Trophoblast cell (in vitro differentiated cells and primary cell): Measurements from ENCODE around the gene MRPL49.
A peak's percentile ranks its signal among the peaks of the same experiment; 100 is the strongest.

Source experiments
- DNase-seq, 2 donors: peaks; one replicate each; pipeline ENCODE4 v3.0.0-alpha.2; 2016
- H2AFZ ChIP-seq: 2 replicates; pipeline ENCODE4 v1.6.1; 2013; ENCODE audit warnings: low read length, moderate library complexity, mild to moderate bottlenecking; ENCODE audit not compliant: insufficient read depth, poor library complexity
- H2AK5ac ChIP-seq: 2 replicates; pipeline ENCODE4 v1.6.1; 2013; ENCODE audit warnings: mild to moderate bottlenecking, low read length
- H2BK120ac ChIP-seq: 2 replicates; pipeline ENCODE4 v1.6.1; 2013; ENCODE audit warnings: low read length, mild to moderate bottlenecking, moderate library complexity; ENCODE audit not compliant: insufficient read depth, poor library complexity
- H2BK12ac ChIP-seq: 2 replicates; pipeline ENCODE4 v1.6.1; 2013; ENCODE audit warnings: mild to moderate bottlenecking, low read length, moderate library complexity
- H2BK5ac ChIP-seq: 2 replicates; pipeline ENCODE4 v1.6.1; 2013; ENCODE audit warnings: low read length, low read depth, moderate library complexity, mild to moderate bottlenecking; ENCODE audit not compliant: poor library complexity
- H3K14ac ChIP-seq: 2 replicates; pipeline ENCODE4 v1.6.1; 2013; ENCODE audit warnings: mild to moderate bottlenecking, low read length
- H3K18ac ChIP-seq: 2 replicates; pipeline ENCODE4 v1.6.1; 2013; ENCODE audit warnings: mild to moderate bottlenecking, low read length
- H3K23ac ChIP-seq: 2 replicates; pipeline ENCODE4 v1.6.1; 2013; ENCODE audit warnings: low read length
- H3K27ac ChIP-seq: 2 replicates; pipeline ENCODE4 v1.5.1; 2013; ENCODE audit warnings: low read depth, mild to moderate bottlenecking, inconsistent platforms, low read length, moderate library complexity
- H3K27me3 ChIP-seq: 2 replicates; pipeline ENCODE4 v1.6.1; 2013; ENCODE audit warnings: inconsistent platforms, mild to moderate bottlenecking, low read length, moderate library complexity; ENCODE audit not compliant: insufficient read depth
- H3K36me3 ChIP-seq, 2 experiments: 1 replicate in 1 of 2; 2 replicates in 1 of 2; pipeline ENCODE4 v1.6.1; 2013; ENCODE audit warnings: low read length in 2 of 2, mild to moderate bottlenecking in 2 of 2, moderate library complexity in 1 of 2; ENCODE audit not compliant: insufficient read depth in 2 of 2, control insufficient read depth in 1 of 2
- H3K4ac ChIP-seq: 2 replicates; pipeline ENCODE4 v1.6.1; 2013; ENCODE audit warnings: low read depth, mild to moderate bottlenecking, low read length, moderate library complexity
- H3K4me1 ChIP-seq, 2 experiments: 1 replicate in 1 of 2; 2 replicates in 1 of 2; pipeline ENCODE4 v1.6.1; 2013; ENCODE audit warnings: low read length in 2 of 2, mild to moderate bottlenecking in 2 of 2, moderate library complexity in 1 of 2; ENCODE audit not compliant: insufficient read depth in 2 of 2, control insufficient read depth in 1 of 2
- H3K4me2 ChIP-seq: 2 replicates; pipeline ENCODE4 v1.6.1; 2013; ENCODE audit warnings: inconsistent platforms, mild to moderate bottlenecking, low read length, moderate library complexity
- H3K4me3 ChIP-seq: 2 replicates; pipeline ENCODE4 v1.5.1; 2013; ENCODE audit warnings: mild to moderate bottlenecking, low read depth, low read length, inconsistent platforms
- H3K79me1 ChIP-seq: one replicate; pipeline ENCODE4 v1.6.1; 2013; ENCODE audit warnings: low read length
- H3K79me2 ChIP-seq: 2 replicates; pipeline ENCODE4 v1.6.1; 2013; ENCODE audit warnings: low read length, mild to moderate bottlenecking; ENCODE audit not compliant: control insufficient read depth, insufficient read depth, poor library complexity
- H3K9ac ChIP-seq: 2 replicates; pipeline ENCODE4 v1.6.1; 2013; ENCODE audit warnings: mild to moderate bottlenecking, low read length
- H3K9me3 ChIP-seq: 2 replicates; pipeline ENCODE4 v1.6.1; 2013; ENCODE audit warnings: low read depth, mild to moderate bottlenecking, control low read depth, inconsistent platforms, low read length; ENCODE audit not compliant: insufficient read depth
- H4K12ac ChIP-seq: 2 replicates; pipeline ENCODE4 v1.6.1; 2013; ENCODE audit warnings: low read depth, mild to moderate bottlenecking, low read length, moderate library complexity
- H4K8ac ChIP-seq: 2 replicates; pipeline ENCODE4 v1.6.1; 2013; ENCODE audit warnings: low read depth, mild to moderate bottlenecking, low read length, moderate library complexity
- H4K91ac ChIP-seq: one replicate; pipeline ENCODE4 v1.6.1; 2013; ENCODE audit warnings: low read depth, mild to moderate bottlenecking, low read length, moderate library complexity
- WGBS: extraction: QIAGEN DNeasy Blood & Tissue Kit; methylation state at CpG from one replicate; pipeline ENCODE4 v1.1.7; 2013; ENCODE audit warnings: missing lambda C conversion rate; ENCODE audit not compliant: insufficient read length, insufficient coverage; ENCODE audit errors: extremely low coverage; 5-methylcytosine and 5-hydroxymethylcytosine counted together

Gene MRPL49

DNA sequence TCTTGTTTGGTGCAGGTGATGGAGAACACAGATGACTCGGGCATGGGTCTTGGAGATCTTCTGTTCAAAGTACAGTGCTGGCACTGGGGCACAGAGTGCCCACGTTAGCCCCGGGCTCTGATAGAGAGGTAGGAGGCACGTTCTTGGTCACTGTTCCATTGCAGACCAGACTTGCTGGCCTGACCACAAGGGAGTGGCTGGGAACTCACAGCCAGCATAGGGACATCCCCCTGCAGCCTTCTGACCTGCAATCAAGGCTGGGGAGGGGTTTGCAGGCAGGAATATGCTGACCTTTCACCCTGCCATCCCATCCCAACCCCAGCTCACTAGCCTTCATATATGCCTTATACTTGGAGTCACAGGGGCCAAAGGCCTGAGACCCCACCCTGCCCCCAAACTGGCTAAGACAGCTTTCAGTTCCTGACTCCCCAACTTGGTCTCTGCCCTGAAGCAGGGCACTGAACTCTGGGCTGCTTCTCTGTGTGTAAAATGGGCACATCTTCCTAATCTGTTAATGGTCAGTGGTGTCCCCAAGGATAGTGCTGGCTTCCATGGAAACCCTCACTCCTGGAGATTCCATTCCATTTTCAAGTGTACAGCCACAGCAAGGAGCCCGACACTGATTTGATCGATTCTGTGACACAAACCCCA is 4.6 kb downstream of the MRPL49 start:
- Histone ChIP-seq H3K23ac (peak overlapping the region; percentile 11), H2BK120ac (no peak overlapping the region), H3K27ac (no peak overlapping the region), H2AK5ac (no peak overlapping the region), H4K8ac (no peak overlapping the region), H3K79me2 (peaks cover 5% of the 10 kb centered on the region), H2BK5ac (no peak overlapping the region), H3K4me2 (no peak overlapping the region), H3K9ac (no peak overlapping the region), H3K4ac (no peak overlapping the region), H3K9me3 (no peaks in the 10 kb centered on the region), H3K36me3 (peaks cover 68 to 73% of the 10 kb centered on the region in 2 experiments), H3K4me3 (no peak overlapping the region), H2BK12ac (no peak overlapping the region), H3K4me1 (peaks cover 0 to 2% of the 10 kb centered on the region in 2 experiments), H3K27me3 (no peaks in the 10 kb centered on the region), H4K91ac (no peak overlapping the region), H3K14ac (no peak overlapping the region), H2AFZ (no peak overlapping the region), H4K12ac (peak overlapping the region; percentile 3), H3K18ac (no peak overlapping the region), H3K79me1 (peaks cover 5% of the 10 kb centered on the region)
- no CpG with 5 or more reads among the region's 6 CpGs for WGBS
- DNase-seq = no peak

DNA sequence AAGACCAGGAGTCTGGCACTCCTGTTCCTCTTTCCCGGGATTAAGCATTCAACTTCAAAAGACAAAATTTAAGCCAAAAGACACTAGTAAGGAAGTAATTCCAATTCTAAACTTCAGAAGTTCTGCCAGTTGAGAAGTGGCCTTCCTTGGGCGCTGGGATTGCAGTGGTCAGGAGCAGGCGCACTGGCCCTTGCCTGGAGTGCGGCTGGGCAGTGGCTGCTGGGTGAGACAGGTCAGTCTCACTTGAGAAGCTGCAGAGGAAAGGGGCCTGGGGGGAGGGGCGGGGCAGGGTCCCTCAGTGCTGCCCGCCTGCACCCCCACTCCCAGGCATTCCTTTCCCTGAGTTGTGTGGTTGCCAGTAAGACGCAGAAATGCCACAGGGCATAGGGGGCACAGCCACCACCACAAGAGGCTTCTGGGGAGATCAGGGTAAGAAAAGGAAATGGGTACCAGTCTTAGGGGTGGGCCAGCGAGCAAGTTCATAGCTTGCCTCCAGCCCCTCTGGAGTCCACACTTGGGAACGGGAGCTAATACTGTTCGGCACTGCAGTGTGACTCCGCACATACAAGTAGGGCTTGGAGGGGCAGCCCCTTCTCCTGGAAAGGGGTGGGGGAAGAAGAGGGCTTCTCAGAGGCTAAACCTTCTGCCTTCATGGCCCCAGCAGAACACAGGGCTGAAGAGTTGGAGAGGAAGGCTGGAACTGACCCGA is 5.5 kb downstream of the MRPL49 start:
- H4K8ac ChIP-seq = no peak overlapping the region

GRCh38 chr11:65128182-65129145 is 6.3 kb downstream of the MRPL49 start:
- peak overlapping the region; percentile 43 for H4K12ac ChIP-seq
- H3K14ac ChIP-seq = no peak overlapping the region
- H3K18ac ChIP-seq = no peak overlapping the region
- no peak overlapping the region for H3K4ac ChIP-seq
- no peak overlapping the region for H2BK12ac ChIP-seq
- no peak overlapping the region for H4K8ac ChIP-seq
- H3K23ac ChIP-seq = no peak overlapping the region
- H4K91ac ChIP-seq = no peak overlapping the region
- H3K79me1 ChIP-seq = no peaks in the 10 kb centered on the region
- no peak overlapping the region for H2BK120ac ChIP-seq
- H2AFZ ChIP-seq = no peak overlapping the region
- no peaks in the 10 kb centered on the region for H3K27me3 ChIP-seq
- H3K9ac ChIP-seq = no peak overlapping the region
- no peak overlapping the region for H3K27ac ChIP-seq
- no peak overlapping the region for H2AK5ac ChIP-seq
- no peak overlapping the region for H3K4me2 ChIP-seq
- DNase-seq = no peak
- H2BK5ac ChIP-seq = no peak overlapping the region
- no peak overlapping the region for H3K4me3 ChIP-seq
- WGBS = no CpG with 5 or more reads among the region's 15 CpGs
- no peaks in the 10 kb centered on the region for H3K9me3 ChIP-seq
- H3K79me2 ChIP-seq = no peaks in the 10 kb centered on the region
- H3K36me3 ChIP-seq = peaks cover 80 to 87% of the 10 kb centered on the region in 2 experiments
- peaks cover 5 to 6% of the 10 kb centered on the region in 2 experiments for H3K4me1 ChIP-seq

More for the DNA sequence above, 5.5 kb downstream of the MRPL49 start:
- Histone ChIP-seq H3K4me2 (no peak overlapping the region), H4K91ac (no peak overlapping the region), H3K27ac (no peak overlapping the region), H2AFZ (no peak overlapping the region), H2AK5ac (no peak overlapping the region), H4K12ac (no peak overlapping the region), H2BK12ac (no peak overlapping the region), H3K14ac (no peak overlapping the region), H3K36me3 (peaks cover 76 to 82% of the 10 kb centered on the region in 2 experiments), H3K79me2 (no peaks in the 10 kb centered on the region), H3K27me3 (no peaks in the 10 kb centered on the region), H3K9me3 (no peaks in the 10 kb centered on the region), H3K4me3 (no peak overlapping the region), H2BK5ac (no peak overlapping the region), H3K79me1 (no peaks in the 10 kb centered on the region), H2BK120ac (no peak overlapping the region), H3K4ac (no peak overlapping the region), H3K9ac (no peak overlapping the region), H3K4me1 (peaks cover 0 to 2% of the 10 kb centered on the region in 2 experiments), H3K18ac (no peak overlapping the region), H3K23ac (no peak overlapping the region)
- no CpG with 5 or more reads among the region's 12 CpGs for WGBS
- DNase-seq = no peak

DNA sequence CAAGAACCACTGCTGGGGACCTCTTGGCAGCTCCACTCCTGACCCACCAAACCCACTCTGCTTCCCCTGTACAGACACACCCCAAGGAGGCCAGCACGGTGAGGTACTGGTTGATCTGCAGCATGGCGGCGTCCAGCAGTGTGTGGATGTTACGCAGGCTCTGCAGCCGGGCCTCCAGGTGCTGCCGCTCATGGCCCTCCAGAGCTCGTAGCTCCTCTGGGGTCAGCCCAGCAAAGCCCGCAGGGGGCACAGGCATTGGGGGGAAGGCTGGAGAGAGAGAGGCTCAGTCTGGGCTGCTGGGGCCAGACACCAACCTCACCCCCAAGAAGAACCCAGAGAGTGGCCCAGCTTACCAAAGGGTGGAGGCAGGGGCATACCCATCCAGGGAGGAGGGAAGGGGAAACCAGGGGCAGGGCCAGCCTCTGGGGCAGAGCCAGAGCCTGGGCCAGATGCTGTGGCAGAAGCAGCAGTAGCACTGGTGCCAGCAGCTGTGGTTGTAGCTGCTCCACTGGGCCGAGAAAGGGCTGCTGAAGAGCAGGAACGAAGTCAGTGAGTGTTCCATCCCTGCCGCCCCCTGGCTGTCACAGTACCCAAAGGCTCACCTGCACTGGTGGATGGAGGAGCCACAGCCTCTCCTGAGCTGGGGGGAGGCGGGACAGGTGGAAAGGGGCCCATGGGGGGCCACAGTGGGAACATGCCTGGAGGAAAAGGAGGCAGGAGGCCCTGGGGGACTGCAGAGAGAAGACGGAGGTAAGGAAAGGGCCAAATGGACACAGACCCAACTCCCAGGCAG is 7.7 kb downstream of the MRPL49 start:
- no peak overlapping the region for H2BK12ac ChIP-seq
- no peak overlapping the region for H3K9ac ChIP-seq
- H3K18ac ChIP-seq = no peak overlapping the region
- WGBS = no CpG with 5 or more reads among the region's 13 CpGs
- H3K23ac ChIP-seq = no peak overlapping the region
- no peaks in the 10 kb centered on the region for H3K9me3 ChIP-seq
- H3K27ac ChIP-seq = no peak overlapping the region
- H4K12ac ChIP-seq = peak overlapping the region; percentile 6
- H3K36me3 ChIP-seq = peaks cover 75 to 80% of the 10 kb centered on the region in 2 experiments
- H3K4me3 ChIP-seq = no peak overlapping the region
- no peak overlapping the region for H2BK5ac ChIP-seq
- no peak overlapping the region for H2AK5ac ChIP-seq
- no peak overlapping the region for H3K4me2 ChIP-seq
- peaks cover 7 to 9% of the 10 kb centered on the region in 2 experiments for H3K4me1 ChIP-seq
- DNase-seq = no peak
- no peak overlapping the region for H2AFZ ChIP-seq
- H3K4ac ChIP-seq = no peak overlapping the region
- H4K91ac ChIP-seq = no peak overlapping the region
- no peaks in the 10 kb centered on the region for H3K27me3 ChIP-seq
- peaks cover 11% of the 10 kb centered on the region for H3K79me1 ChIP-seq
- H3K14ac ChIP-seq = no peak overlapping the region
- H3K79me2 ChIP-seq = peaks cover 9% of the 10 kb centered on the region
- no peak overlapping the region for H4K8ac ChIP-seq
- H2BK120ac ChIP-seq = no peak overlapping the region
